Osteocyte (in vitro differentiated cells): ENCODE data around the gene LRRN2. TPM values are rescaled to one million over a fixed set of nuclear protein-coding genes. Genes with fewer than 3 reads are reported as not detected.

Source experiments
- DNase-seq: peaks from one replicate; pipeline ENCODE4 v3.0.0; 2021; ENCODE audit warnings: mixed read lengths; ENCODE audit not compliant: unreplicated experiment; ENCODE audit errors: extremely low spot score
- H3K27ac Mint-ChIP-seq: one replicate; pipeline ENCODE4 v1.8.0; 2021; ENCODE audit warnings: mild to moderate bottlenecking, mixed read lengths; ENCODE audit not compliant: unreplicated experiment
- H3K27me3 Mint-ChIP-seq: one replicate; pipeline ENCODE4 v1.8.0; 2021; ENCODE audit warnings: mixed read lengths; ENCODE audit not compliant: unreplicated experiment
- H3K36me3 Mint-ChIP-seq: one replicate; pipeline ENCODE4 v1.8.0; 2021; ENCODE audit warnings: mixed read lengths; ENCODE audit not compliant: unreplicated experiment
- H3K4me1 Mint-ChIP-seq: one replicate; pipeline ENCODE4 v1.8.0; 2021; ENCODE audit warnings: mixed read lengths; ENCODE audit not compliant: unreplicated experiment
- H3K4me3 Mint-ChIP-seq: one replicate; pipeline ENCODE4 v1.8.0; 2021; ENCODE audit warnings: mild to moderate bottlenecking, moderate library complexity, mixed read lengths; ENCODE audit not compliant: unreplicated experiment
- H3K9me3 Mint-ChIP-seq: one replicate; pipeline ENCODE4 v1.8.0; 2021; ENCODE audit warnings: mixed read lengths; ENCODE audit not compliant: unreplicated experiment
- CTCF ChIP-seq: fragments of 200-600 bp; sonication (generic); IDR thresholded peaks from 2 replicates; pipeline ENCODE4 v1.5.0; 2021; ENCODE audit warnings: antibody characterized with exemption, mild to moderate bottlenecking, moderate library complexity
- total RNA-seq: library from RNA; stranded (reverse); gene quantifications from 2 replicates; pipeline ENCODE4 v1.2.1, GENCODE V29; 2021

The LRRN2 gene
- total RNA-seq, 1 donor from 2014 or later = not detected

GRCh38 chr1:204584699-204585372, 100.7 kb downstream of the LRRN2 start:
- Mint-ChIP-seq H3K4me3 (no peak overlapping the region), H3K4me1 (peaks cover 4% of the 10 kb centered on the region), H3K9me3 (no peaks in the 10 kb centered on the region), H3K27ac (no peak overlapping the region), H3K36me3 (no peaks in the 10 kb centered on the region), H3K27me3 (no peaks in the 10 kb centered on the region)
- TF ChIP-seq CTCF = no peak
- DNase-seq = no peak

GRCh38 chr1:204583909-204584632, 101.5 kb downstream of the LRRN2 start:
- H3K27me3 Mint-ChIP-seq = no peaks in the 10 kb centered on the region
- peaks cover under 1% of the 10 kb centered on the region for H3K4me1 Mint-ChIP-seq
- H3K36me3 Mint-ChIP-seq = no peaks in the 10 kb centered on the region
- no peak for DNase-seq
- H3K4me3 Mint-ChIP-seq = no peak overlapping the region
- H3K9me3 Mint-ChIP-seq = no peaks in the 10 kb centered on the region
- TF ChIP-seq CTCF = no peak
- H3K27ac Mint-ChIP-seq = no peak overlapping the region

GRCh38 chr1:204581759-204582158, 103.8 kb downstream of the LRRN2 start:
- Mint-ChIP-seq H3K36me3 (no peaks in the 10 kb centered on the region), H3K9me3 (no peaks in the 10 kb centered on the region), H3K4me3 (no peak overlapping the region), H3K27ac (no peak overlapping the region), H3K27me3 (no peaks in the 10 kb centered on the region), H3K4me1 (peaks cover 7% of the 10 kb centered on the region)
- DNase-seq = no peak
- no peak for TF ChIP-seq CTCF

GRCh38 chr1:204580862-204581261, 104.7 kb downstream of the LRRN2 start:
- H3K4me3 Mint-ChIP-seq = no peak overlapping the region
- H3K27me3 Mint-ChIP-seq = no peaks in the 10 kb centered on the region
- no peak overlapping the region for H3K27ac Mint-ChIP-seq
- TF ChIP-seq CTCF = no peak
- no peak for DNase-seq
- H3K9me3 Mint-ChIP-seq = no peaks in the 10 kb centered on the region
- H3K36me3 Mint-ChIP-seq = no peaks in the 10 kb centered on the region
- H3K4me1 Mint-ChIP-seq = peaks cover 7% of the 10 kb centered on the region

- H3K36me3 Mint-ChIP-seq = no peaks in the 10 kb centered on the region
- peaks cover 7% of the 10 kb centered on the region for H3K4me1 Mint-ChIP-seq
- DNase-seq = no peak
- H3K27ac Mint-ChIP-seq = no peak overlapping the region
- no peak overlapping the region for H3K4me3 Mint-ChIP-seq
- H3K9me3 Mint-ChIP-seq = no peaks in the 10 kb centered on the region
- H3K27me3 Mint-ChIP-seq = no peaks in the 10 kb centered on the region
- TF ChIP-seq CTCF = no peak
Measured at GRCh38 chr1:204579681-204580080, 105.9 kb downstream of the LRRN2 start.
